PFSK-1 (cell line): Measurements from ENCODE around the gene HSBP1L1.

Experiments used
- SIN3A ChIP-seq: IDR thresholded peaks from 2 replicates; pipeline ENCODE4 v1.6.1; 2012; ENCODE audit warnings: mild to moderate bottlenecking, low read length, moderate library complexity, borderline replicate concordance; ENCODE audit not compliant: insufficient read depth
- TAF1 ChIP-seq: IDR thresholded peaks from 2 replicates; pipeline ENCODE4 v1.6.1; 2012; ENCODE audit warnings: low read length, control low read depth, borderline replicate concordance; ENCODE audit not compliant: insufficient read depth
- TF ChIP-seq, protein P1 (sequence below), 2 experiments: IDR thresholded peaks; 2 replicates each; pipeline versions ENCODE4 v1.6.1 to v1.8.0; 2011 to 2012; ENCODE audit warnings: low read depth in 2 of 2, low read length in 2 of 2, control low read depth in 1 of 2, inconsistent platforms in 1 of 2, mild to moderate bottlenecking in 1 of 2, moderate library complexity in 1 of 2; ENCODE audit not compliant: insufficient read depth in 1 of 2

DNA sequence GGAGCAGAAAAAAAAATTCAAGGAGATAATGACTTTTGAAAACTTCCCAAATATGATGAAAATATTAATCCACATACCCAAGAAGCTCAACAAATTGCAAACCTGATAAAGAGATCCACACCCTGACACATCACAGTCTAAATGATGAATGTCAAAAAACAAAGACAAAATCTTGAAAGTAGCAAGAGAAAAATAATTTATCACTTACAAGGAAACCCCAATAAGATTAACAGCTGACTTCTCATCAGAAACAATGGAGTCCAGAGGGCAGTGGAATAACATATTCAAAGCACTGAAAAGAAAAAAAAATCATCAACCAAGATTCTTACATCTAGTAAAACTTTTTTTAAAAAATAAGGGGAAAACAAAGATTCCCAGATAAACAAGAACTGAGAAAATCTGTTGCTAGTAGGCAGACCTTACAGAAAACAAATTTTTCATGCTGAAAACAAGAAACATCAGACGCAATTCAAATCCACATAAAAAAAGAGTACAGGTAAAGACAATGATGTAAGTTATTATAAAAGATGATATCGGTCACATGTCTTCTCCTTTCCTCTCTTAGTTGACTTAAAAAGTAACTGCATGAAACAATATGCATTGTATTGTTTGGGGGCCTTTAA lies 34.3 kb upstream of the HSBP1L1 start:
- TF ChIP-seq, protein P1, sequence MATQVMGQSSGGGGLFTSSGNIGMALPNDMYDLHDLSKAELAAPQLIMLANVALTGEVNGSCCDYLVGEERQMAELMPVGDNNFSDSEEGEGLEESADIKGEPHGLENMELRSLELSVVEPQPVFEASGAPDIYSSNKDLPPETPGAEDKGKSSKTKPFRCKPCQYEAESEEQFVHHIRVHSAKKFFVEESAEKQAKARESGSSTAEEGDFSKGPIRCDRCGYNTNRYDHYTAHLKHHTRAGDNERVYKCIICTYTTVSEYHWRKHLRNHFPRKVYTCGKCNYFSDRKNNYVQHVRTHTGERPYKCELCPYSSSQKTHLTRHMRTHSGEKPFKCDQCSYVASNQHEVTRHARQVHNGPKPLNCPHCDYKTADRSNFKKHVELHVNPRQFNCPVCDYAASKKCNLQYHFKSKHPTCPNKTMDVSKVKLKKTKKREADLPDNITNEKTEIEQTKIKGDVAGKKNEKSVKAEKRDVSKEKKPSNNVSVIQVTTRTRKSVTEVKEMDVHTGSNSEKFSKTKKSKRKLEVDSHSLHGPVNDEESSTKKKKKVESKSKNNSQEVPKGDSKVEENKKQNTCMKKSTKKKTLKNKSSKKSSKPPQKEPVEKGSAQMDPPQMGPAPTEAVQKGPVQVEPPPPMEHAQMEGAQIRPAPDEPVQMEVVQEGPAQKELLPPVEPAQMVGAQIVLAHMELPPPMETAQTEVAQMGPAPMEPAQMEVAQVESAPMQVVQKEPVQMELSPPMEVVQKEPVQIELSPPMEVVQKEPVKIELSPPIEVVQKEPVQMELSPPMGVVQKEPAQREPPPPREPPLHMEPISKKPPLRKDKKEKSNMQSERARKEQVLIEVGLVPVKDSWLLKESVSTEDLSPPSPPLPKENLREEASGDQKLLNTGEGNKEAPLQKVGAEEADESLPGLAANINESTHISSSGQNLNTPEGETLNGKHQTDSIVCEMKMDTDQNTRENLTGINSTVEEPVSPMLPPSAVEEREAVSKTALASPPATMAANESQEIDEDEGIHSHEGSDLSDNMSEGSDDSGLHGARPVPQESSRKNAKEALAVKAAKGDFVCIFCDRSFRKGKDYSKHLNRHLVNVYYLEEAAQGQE (IDR thresholded peaks at IDR 0.05; ENCODE audit: insufficient read depth in 1 of 2, low read depth in 2 of 2, low read length in 2 of 2), result no peak
- TF ChIP-seq TAF1 (no peak), SIN3A (no peak)
